H9 (cell line): Measurements from ENCODE around the gene PFKL. TPM values are rescaled to one million over a fixed set of nuclear protein-coding genes. Genes with fewer than 3 reads are reported as not detected.

Source experiments
- DNase-seq: peaks from one replicate; pipeline ENCODE4 v3.0.0-alpha.2; 2017
- H2AFZ ChIP-seq: one replicate; pipeline ENCODE4 v1.6.1; 2013; ENCODE audit warnings: mild to moderate bottlenecking, low read length, control low read depth, moderate library complexity
- H2AK5ac ChIP-seq: 2 replicates; pipeline ENCODE4 v1.6.1; 2013; ENCODE audit warnings: low read length, control low read depth, mixed read lengths; ENCODE audit not compliant: insufficient read length
- H2BK120ac ChIP-seq: one replicate; pipeline ENCODE4 v1.6.1; 2013; ENCODE audit warnings: low read depth, mild to moderate bottlenecking, low read length, control low read depth, inconsistent platforms; ENCODE audit not compliant: poor library complexity, severe bottlenecking
- H2BK12ac ChIP-seq: 2 replicates; pipeline ENCODE4 v1.6.1; 2013; ENCODE audit warnings: low read length, control low read depth, mixed read lengths, low read depth; ENCODE audit not compliant: insufficient read length
- H2BK15ac ChIP-seq: 2 replicates; pipeline ENCODE4 v1.6.1; 2013; ENCODE audit warnings: low read depth, low read length, control low read depth
- H2BK20ac ChIP-seq: one replicate; pipeline ENCODE4 v1.6.1; 2013; ENCODE audit warnings: low read depth, mild to moderate bottlenecking, low read length, control low read depth, inconsistent platforms; ENCODE audit not compliant: poor library complexity, severe bottlenecking
- H2BK5ac ChIP-seq: 2 replicates; pipeline ENCODE4 v1.6.1; 2013; ENCODE audit warnings: low read length, control low read depth, mixed read lengths; ENCODE audit not compliant: insufficient read length
- H3K14ac ChIP-seq: 2 replicates; pipeline ENCODE4 v1.6.1; 2013; ENCODE audit warnings: low read length, control low read depth; ENCODE audit not compliant: insufficient read depth
- H3K18ac ChIP-seq: 2 replicates; pipeline ENCODE4 v1.6.1; 2013; ENCODE audit warnings: low read depth, mild to moderate bottlenecking, mixed read lengths, low read length, control low read depth; ENCODE audit not compliant: insufficient read length
- H3K23ac ChIP-seq: 2 replicates; pipeline ENCODE4 v1.6.1; 2013; ENCODE audit warnings: low read length, control low read depth, mixed read lengths, low read depth; ENCODE audit not compliant: insufficient read length
- H3K23me2 ChIP-seq: 2 replicates; pipeline ENCODE4 v1.6.1; 2013; ENCODE audit warnings: low read depth, mild to moderate bottlenecking, mixed read lengths, low read length, control low read depth; ENCODE audit not compliant: insufficient read length, poor library complexity, severe bottlenecking
- H3K27ac ChIP-seq: 2 replicates; pipeline ENCODE4 v1.5.1; 2013; ENCODE audit warnings: low read length, control low read depth, mixed read lengths, low read depth; ENCODE audit not compliant: insufficient read length
- H3K27me3 ChIP-seq: 2 replicates; pipeline ENCODE4 v1.6.1; 2013; ENCODE audit warnings: low read length, control low read depth, inconsistent platforms; ENCODE audit not compliant: insufficient read depth
- H3K4ac ChIP-seq: 2 replicates; pipeline ENCODE4 v1.6.1; 2013; ENCODE audit warnings: low read depth, mild to moderate bottlenecking, control low read depth, inconsistent platforms, low read length, moderate library complexity
- H3K4me1 ChIP-seq: 2 replicates; pipeline ENCODE4 v1.6.1; 2013; ENCODE audit warnings: low read length, control low read depth, inconsistent platforms; ENCODE audit not compliant: insufficient read depth
- H3K4me2 ChIP-seq: 2 replicates; pipeline ENCODE4 v1.6.1; 2013; ENCODE audit warnings: low read length, control low read depth, mixed read lengths; ENCODE audit not compliant: insufficient read length, insufficient read depth
- H3K56ac ChIP-seq: 2 replicates; pipeline ENCODE4 v1.6.1; 2013; ENCODE audit warnings: low read depth, mild to moderate bottlenecking, mixed read lengths, low read length, control low read depth; ENCODE audit not compliant: insufficient read length
- H3K79me1 ChIP-seq: 2 replicates; pipeline ENCODE4 v1.6.1; 2013; ENCODE audit warnings: low read depth, mild to moderate bottlenecking, moderate library complexity, low read length, control low read depth, inconsistent platforms; ENCODE audit not compliant: insufficient read depth, poor library complexity, severe bottlenecking
- H3K79me2 ChIP-seq: 2 replicates; pipeline ENCODE4 v1.6.1; 2013; ENCODE audit warnings: low read length, control low read depth, inconsistent platforms; ENCODE audit not compliant: insufficient read depth
- H3K9ac ChIP-seq: 2 replicates; pipeline ENCODE4 v1.6.1; 2013; ENCODE audit warnings: low read length, control low read depth, mixed read lengths; ENCODE audit not compliant: insufficient read length; ENCODE audit errors: extremely low read depth
- H3K9me3 ChIP-seq: one replicate; pipeline ENCODE4 v1.6.1; 2013; ENCODE audit warnings: low read depth, low read length, inconsistent platforms; ENCODE audit not compliant: control insufficient read depth
- H3T11ph ChIP-seq: one replicate; pipeline ENCODE4 v1.6.1; 2013; ENCODE audit warnings: mild to moderate bottlenecking, low read length, control low read depth, inconsistent platforms
- H4K20me1 ChIP-seq: one replicate; pipeline ENCODE4 v1.6.1; 2013; ENCODE audit not compliant: control insufficient read depth, insufficient read length, insufficient read depth
- H4K5ac ChIP-seq: 2 replicates; pipeline ENCODE4 v1.6.1; 2013; ENCODE audit warnings: low read depth, mild to moderate bottlenecking, mixed read lengths, low read length, control low read depth; ENCODE audit not compliant: insufficient read length
- H4K8ac ChIP-seq: replicated peaks from 2 replicates; pipeline ENCODE4 v1.6.1; 2013; ENCODE audit warnings: low read length, control low read depth, mixed read lengths, low read depth; ENCODE audit not compliant: insufficient read length
- H4K91ac ChIP-seq: 2 replicates; pipeline ENCODE4 v1.6.1; 2013; ENCODE audit warnings: low read depth, mild to moderate bottlenecking, moderate library complexity, mixed read lengths, low read length, control low read depth; ENCODE audit not compliant: insufficient read length
- H3K27ac Mint-ChIP-seq, 3 experiments: 2 replicates in 2 of 3; 3 replicates in 1 of 3; pipeline ENCODE4 v1.8.0; 2020 to 2021; ENCODE audit warnings: mixed read lengths in 3 of 3, mild to moderate bottlenecking in 1 of 3, moderate library complexity in 1 of 3
- H3K27me3 Mint-ChIP-seq: 2 replicates; pipeline ENCODE4 v1.8.0; 2021; ENCODE audit warnings: low read depth, mild to moderate bottlenecking, moderate library complexity, mixed read lengths
- H3K36me3 Mint-ChIP-seq, 3 experiments: 2 replicates in 2 of 3; 3 replicates in 1 of 3; pipeline ENCODE4 v1.8.0; 2020 to 2021; ENCODE audit warnings: low read depth in 3 of 3, mixed read lengths in 3 of 3; ENCODE audit not compliant: insufficient read depth in 1 of 3
- H3K4me1 Mint-ChIP-seq, 2 experiments: 2 replicates each; pipeline ENCODE4 v1.8.0; 2020; ENCODE audit warnings: mixed read lengths in 2 of 2
- H3K4me3 Mint-ChIP-seq, 2 experiments: 2 replicates in 1 of 2; 3 replicates in 1 of 2; pipeline ENCODE4 v1.8.0; 2020 to 2021; ENCODE audit warnings: mild to moderate bottlenecking in 2 of 2, mixed read lengths in 2 of 2, moderate library complexity in 1 of 2
- H3K9me3 Mint-ChIP-seq, 2 experiments: 2 replicates in 1 of 2; 3 replicates in 1 of 2; pipeline ENCODE4 v1.8.0; 2020; ENCODE audit warnings: mild to moderate bottlenecking in 2 of 2, mixed read lengths in 2 of 2, moderate library complexity in 1 of 2
- CTCF ChIP-seq: fragments of 200-600 bp; sonication (generic); conservative IDR thresholded peaks from 3 replicates; pipeline ENCODE4 v1.8.0; 2021; ENCODE audit warnings: antibody characterized with exemption, mild to moderate bottlenecking
- WGBS: extraction: QIAGEN DNeasy Blood & Tissue Kit; methylation state at CpG from one replicate; pipeline ENCODE4 v1.1.7; 2013; ENCODE audit warnings: missing lambda C conversion rate, low lambda C conversion rate, mixed read lengths; ENCODE audit not compliant: insufficient read length; ENCODE audit errors: extremely low coverage; 5-methylcytosine and 5-hydroxymethylcytosine counted together
- total RNA-seq: library from RNA; stranded (reverse); gene quantifications from 2 replicates; pipeline ENCODE4 v1.2.1, GENCODE V29; 2021

Gene PFKL
- total RNA-seq, 1 experiment from 2014 or later, result 107 TPM

- Histone ChIP-seq H2BK120ac (no peak overlapping the region), H3K18ac (no peak overlapping the region), H3K56ac (no peak overlapping the region), H3K14ac (no peak overlapping the region), H3K79me2 (no peaks in the 10 kb centered on the region), H2BK12ac (no peak overlapping the region), H3T11ph (no peak overlapping the region), H3K9ac (no peak overlapping the region), H3K79me1 (no peaks in the 10 kb centered on the region), H2BK15ac (no peak overlapping the region), H3K27ac (no peak overlapping the region), H2BK20ac (no peak overlapping the region), H4K5ac (no peak overlapping the region), H3K27me3 (no peaks in the 10 kb centered on the region), H3K23me2 (no peaks in the 10 kb centered on the region), H4K91ac (no peak overlapping the region), H3K4me1 (no peaks in the 10 kb centered on the region; the same call in 1 of the 2 replicates), H3K23ac (no peak overlapping the region), H2AFZ (no peak overlapping the region), H2BK5ac (no peak overlapping the region), H3K4me2 (no peak overlapping the region), H3K4ac (no peak overlapping the region), H4K20me1 (no peaks in the 10 kb centered on the region), H4K8ac (no peak overlapping the region), H3K9me3 (no peaks in the 10 kb centered on the region), H2AK5ac (no peak overlapping the region)
- no peak overlapping the region for H3K4me3 Mint-ChIP-seq
- no peak for DNase-seq
- peaks cover 10% of the 10 kb centered on the region for H3K27me3 Mint-ChIP-seq
- no CpG with 5 or more reads among the region's 34 CpGs for WGBS
- H3K36me3 Mint-ChIP-seq, result no peaks in the 10 kb centered on the region; a peak in 1 of 7 replicates
- no peak overlapping the region; a peak in 1 of 7 replicates for H3K27ac Mint-ChIP-seq
- TF ChIP-seq CTCF, result no peak
- peaks cover 0 to 2% of the 10 kb centered on the region in 2 experiments; a peak in 1 of 4 replicates for H3K4me1 Mint-ChIP-seq
- no peaks in the 10 kb centered on the region for H3K9me3 Mint-ChIP-seq
Measured at GRCh38 chr21:44258056-44258725, 41.7 kb upstream of the PFKL start.
